Ectodermal cell (in vitro differentiated cells): Measurements from ENCODE around the gene AP4S1.
"Not testable (repeated sequence)": the region's sequence is repeated elsewhere in the genome, so short reads cannot be mapped to it uniquely, and the experiment has no call there.

Experiments
- H3K27ac ChIP-seq: 2 replicates; pipeline ENCODE4 v1.7.0; 2013; ENCODE audit warnings: mild to moderate bottlenecking, low read depth, low read length; ENCODE audit not compliant: insufficient read depth, poor library complexity, severe bottlenecking
- H3K27me3 ChIP-seq: 2 replicates; pipeline ENCODE4 v1.7.0; 2013; ENCODE audit warnings: mild to moderate bottlenecking, low read length; ENCODE audit not compliant: insufficient read depth, control insufficient read depth, poor library complexity, severe bottlenecking
- H3K36me3 ChIP-seq: one replicate; pipeline ENCODE4 v1.7.0; 2013; ENCODE audit warnings: low read length; ENCODE audit not compliant: control insufficient read depth, insufficient read depth
- H3K4me1 ChIP-seq: one replicate; pipeline ENCODE4 v1.7.0; 2013; ENCODE audit warnings: low read length; ENCODE audit not compliant: control insufficient read depth, insufficient read depth
- H3K4me3 ChIP-seq: 2 replicates; pipeline ENCODE4 v1.7.0; 2013; ENCODE audit warnings: low read depth, low read length, control low read depth; ENCODE audit not compliant: insufficient read depth
- H3K9me3 ChIP-seq: 2 replicates; pipeline ENCODE4 v1.7.0; 2013; ENCODE audit warnings: mild to moderate bottlenecking, low read length, moderate library complexity; ENCODE audit not compliant: control insufficient read depth
- WGBS, 2 experiments: methylation state at CpG; one replicate each; pipeline ENCODE4 v1.1.7; 2013; ENCODE audit warnings: missing lambda C conversion rate in 2 of 2; 5-methylcytosine and 5-hydroxymethylcytosine counted together

Gene AP4S1

GRCh38 chr14:31042300-31042699 lies 16.9 kb downstream of the AP4S1 start:
- H3K27ac ChIP-seq: no peak overlapping the region
- H3K4me1 ChIP-seq: no peaks in the 10 kb centered on the region
- H3K4me3 ChIP-seq: no peak overlapping the region
- 83% methylated on average over 1 of the region's 1 CpG; no CpG with 5 or more reads in 1 of the 2 experiments for WGBS, 2 experiments
- H3K9me3 ChIP-seq: no peaks in the 10 kb centered on the region
- H3K36me3 ChIP-seq: no peaks in the 10 kb centered on the region
- H3K27me3 ChIP-seq: no peaks in the 10 kb centered on the region

DNA sequence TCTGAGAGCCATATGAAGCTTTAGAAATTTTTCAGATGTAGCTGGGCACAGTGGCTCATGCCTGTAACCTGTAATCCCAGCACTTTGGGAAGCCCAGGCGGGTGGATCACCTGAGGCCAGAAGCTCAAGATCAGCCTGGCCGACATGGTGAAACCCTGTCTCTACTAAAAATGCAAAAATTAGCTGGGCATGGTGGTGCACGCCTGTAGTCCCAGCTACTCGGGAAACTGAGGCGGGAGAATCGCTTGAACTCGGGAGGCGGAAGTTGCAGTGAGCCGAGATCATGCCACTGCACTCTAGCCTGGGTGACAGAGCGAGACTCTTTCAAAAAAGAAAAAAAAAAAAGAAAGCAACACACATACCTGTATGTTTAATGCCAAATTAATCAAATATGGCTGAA lies 17.4 kb downstream of the AP4S1 start:
- H3K36me3 ChIP-seq, H3K4me3 ChIP-seq, H3K9me3 ChIP-seq, H3K27me3 ChIP-seq, H3K4me1 ChIP-seq, H3K27ac ChIP-seq: not testable (repeated sequence)
- 79 to 80% methylated on average over 8 to 9 of the region's 10 CpGs for WGBS, 2 experiments

DNA sequence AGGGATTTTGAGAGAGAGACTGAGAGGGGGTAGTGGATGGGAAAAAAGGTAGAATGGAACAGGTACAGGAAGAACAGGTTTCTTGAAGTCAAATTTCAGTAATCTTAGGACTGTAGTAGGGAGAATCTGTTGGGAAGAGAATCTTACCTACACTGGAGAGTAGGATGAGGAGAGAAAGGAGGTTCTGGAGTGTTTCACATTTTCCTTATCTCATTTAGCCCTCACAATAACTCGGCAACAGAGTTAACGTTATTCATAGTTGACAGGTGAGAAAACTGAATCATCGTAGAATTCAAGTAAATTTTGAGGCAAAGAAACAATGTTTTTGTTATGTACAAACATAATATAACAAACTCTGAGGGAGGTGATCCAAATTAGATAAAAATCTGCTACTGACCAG lies 17.9 kb downstream of the AP4S1 start:
- H3K27me3 ChIP-seq: no peaks in the 10 kb centered on the region
- no peak overlapping the region for H3K4me3 ChIP-seq
- H3K36me3 ChIP-seq: no peaks in the 10 kb centered on the region
- no peaks in the 10 kb centered on the region for H3K4me1 ChIP-seq
- WGBS, 2 experiments: 90 to 100% methylated on average over 1 to 2 of the region's 3 CpGs
- H3K9me3 ChIP-seq: no peaks in the 10 kb centered on the region
- H3K27ac ChIP-seq: no peak overlapping the region

DNA sequence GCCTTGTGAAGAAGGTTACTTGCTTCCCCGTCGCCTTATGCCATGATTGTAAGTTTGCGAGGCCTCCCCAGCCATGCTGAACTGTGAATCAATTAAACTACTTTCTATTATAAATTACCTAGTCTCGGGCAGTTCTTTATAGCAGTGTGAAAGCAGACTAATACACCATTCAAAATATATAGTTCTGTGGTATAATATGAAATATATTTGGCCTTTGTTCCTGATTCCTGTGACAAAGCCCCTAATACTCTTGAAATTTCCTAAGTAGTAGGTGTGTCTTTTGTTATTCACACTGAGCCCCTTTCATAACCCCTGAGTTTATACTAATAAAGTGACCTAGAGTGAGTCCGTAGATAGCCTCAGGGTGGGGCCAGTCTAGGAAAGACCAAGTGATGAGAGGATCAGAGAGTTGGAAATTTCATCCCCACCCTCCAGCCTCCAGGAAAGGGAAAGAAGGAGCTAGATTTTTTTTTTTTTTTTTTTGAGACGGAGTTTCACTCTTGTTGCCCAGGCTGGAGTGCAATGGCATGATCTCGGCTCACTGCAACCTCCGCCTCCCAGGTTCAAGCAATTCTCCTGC lies 20.1 kb downstream of the AP4S1 start:
- H3K4me3 ChIP-seq: no peak overlapping the region
- H3K27ac ChIP-seq: no peak overlapping the region
- 84 to 96% methylated on average over 4 to 7 of the region's 8 CpGs for whole genome bisulfite sequencing, 2 experiments
- no peaks in the 10 kb centered on the region for H3K27me3 ChIP-seq
- H3K9me3 ChIP-seq: no peaks in the 10 kb centered on the region
- H3K4me1 ChIP-seq: no peaks in the 10 kb centered on the region
- H3K36me3 ChIP-seq: no peaks in the 10 kb centered on the region

GRCh38 chr14:31047503-31047902 lies 22.1 kb downstream of the AP4S1 start:
- H3K4me3 ChIP-seq: no peak overlapping the region
- no peaks in the 10 kb centered on the region for H3K36me3 ChIP-seq
- H3K27me3 ChIP-seq: no peaks in the 10 kb centered on the region
- no peaks in the 10 kb centered on the region for H3K9me3 ChIP-seq
- WGBS, 2 experiments: 93 to 94% methylated on average over 10 of the region's 10 CpGs
- H3K4me1 ChIP-seq: no peaks in the 10 kb centered on the region
- H3K27ac ChIP-seq: no peak overlapping the region

DNA sequence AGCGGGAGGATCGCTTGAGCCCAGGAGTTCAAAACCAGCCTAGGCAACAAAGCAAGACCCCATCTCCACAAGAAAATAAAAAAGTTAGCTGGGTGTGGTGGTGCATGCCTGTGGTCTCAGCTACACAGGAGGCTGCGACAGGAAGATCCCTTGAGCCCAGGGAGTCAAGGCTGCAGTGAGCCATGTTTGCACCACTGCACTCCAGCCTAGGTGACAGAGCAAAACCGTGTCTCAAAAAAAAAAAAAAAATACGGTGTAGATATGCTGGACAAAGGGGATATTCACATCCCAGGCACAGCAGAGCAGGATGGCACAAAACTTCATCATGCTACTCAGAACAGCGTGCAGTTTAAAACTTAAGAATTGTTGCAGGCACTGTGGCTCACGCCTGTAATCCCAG lies 25.6 kb downstream of the AP4S1 start:
- H3K9me3 ChIP-seq: no peaks in the 10 kb centered on the region
- WGBS, 2 experiments: 89 to 94% methylated on average over 7 of the region's 7 CpGs
- no peak overlapping the region for H3K27ac ChIP-seq
- H3K4me3 ChIP-seq: no peak overlapping the region
- H3K27me3 ChIP-seq: no peaks in the 10 kb centered on the region
- no peaks in the 10 kb centered on the region for H3K36me3 ChIP-seq
- H3K4me1 ChIP-seq: no peaks in the 10 kb centered on the region

DNA sequence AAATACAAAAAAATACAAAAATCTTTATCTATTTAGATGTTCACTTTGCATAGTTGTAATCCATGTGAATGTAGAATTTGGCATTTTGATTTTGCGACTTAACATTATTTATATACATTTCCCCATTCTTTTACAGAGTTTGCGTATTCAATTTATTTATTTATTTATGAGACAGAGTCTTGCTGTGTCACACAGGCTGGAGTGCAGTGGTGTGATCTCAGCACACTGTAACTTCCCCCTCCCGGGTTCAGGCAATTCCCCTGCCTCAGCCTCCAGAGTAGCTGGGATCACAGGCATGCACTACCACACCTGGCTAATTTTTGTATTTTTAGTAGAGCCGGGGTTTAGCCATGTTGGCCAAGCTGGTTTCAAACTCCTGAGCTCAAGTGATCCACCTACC lies 26.1 kb downstream of the AP4S1 start:
- Histone ChIP-seq H3K36me3 (no peaks in the 10 kb centered on the region), H3K4me1 (no peaks in the 10 kb centered on the region), H3K27me3 (no peaks in the 10 kb centered on the region), H3K27ac (no peak overlapping the region), H3K4me3 (no peak overlapping the region), H3K9me3 (no peaks in the 10 kb centered on the region)
- 96% methylated on average over 3 of the region's 4 CpGs for WGBS, 2 experiments

- 92 to 96% methylated on average over 8 to 9 of the region's 9 CpGs for WGBS, 2 experiments
- not testable (repeated sequence) for H3K27me3 ChIP-seq, H3K27ac ChIP-seq
These were observed 27.6 kb downstream of the AP4S1 start for GRCh38 chr14:31052905-31053586.

GRCh38 chr14:31057035-31057434 lies 31.6 kb downstream of the AP4S1 start:
- 96 to 100% methylated on average over 1 of the region's 1 CpG for WGBS, 2 experiments
- no peak overlapping the region for H3K4me3 ChIP-seq
- H3K27me3 ChIP-seq: no peaks in the 10 kb centered on the region
- no peak overlapping the region for H3K27ac ChIP-seq
- H3K9me3 ChIP-seq: no peaks in the 10 kb centered on the region
- no peaks in the 10 kb centered on the region for H3K36me3 ChIP-seq
- peaks cover 10% of the 10 kb centered on the region for H3K4me1 ChIP-seq

More at GRCh38 chr14:31052905-31053586, 27.6 kb downstream of the AP4S1 start:
- not testable (repeated sequence) for H3K9me3 ChIP-seq, H3K4me1 ChIP-seq, H3K36me3 ChIP-seq, H3K4me3 ChIP-seq

GRCh38 chr14:31057701-31058364 lies 32.4 kb downstream of the AP4S1 start:
- H3K4me3 ChIP-seq: no peak overlapping the region
- no peaks in the 10 kb centered on the region for H3K36me3 ChIP-seq
- WGBS, 2 experiments: 93 to 95% methylated on average over 12 of the region's 12 CpGs
- no peak overlapping the region for H3K27ac ChIP-seq
- no peaks in the 10 kb centered on the region for H3K27me3 ChIP-seq
- H3K9me3 ChIP-seq: no peaks in the 10 kb centered on the region
- peaks cover 10% of the 10 kb centered on the region for H3K4me1 ChIP-seq
